Natural killer cell (primary cell): Measurements from ENCODE around the gene NPEPL1. TPM values are rescaled to one million over a fixed set of nuclear protein-coding genes. Genes with fewer than 3 reads are reported as not detected.

Experiments used
- ATAC-seq, 3 donors: fragments of 150-1000 bp in 2 of 3; fragments of 200-7000 bp in 1 of 3; cut with Tn5 transposase; 1 replicate in 1 of 3; 2 replicates in 2 of 3; pipeline ENCODE4 v1.10.0; 2021; ENCODE audit warnings: mild to moderate bottlenecking in 2 of 3, moderate library complexity in 2 of 3
- DNase-seq, 2 donors: peaks; one replicate each; pipeline versions ENCODE4 v3.0.0 to v3.0.0-alpha.2; 2013 to 2021; ENCODE audit warnings: mixed read lengths in 1 of 2
- H3K27ac ChIP-seq: one replicate; pipeline ENCODE4 v1.5.1; 2013; ENCODE audit warnings: mild to moderate bottlenecking, low read length
- H3K27me3 ChIP-seq: one replicate; pipeline ENCODE4 v1.6.1; 2013; ENCODE audit warnings: low read length; ENCODE audit not compliant: control insufficient read depth, insufficient read depth
- H3K36me3 ChIP-seq: one replicate; pipeline ENCODE4 v1.6.1; 2013; ENCODE audit warnings: low read length; ENCODE audit not compliant: control insufficient read depth, insufficient read depth
- H3K4me1 ChIP-seq: one replicate; pipeline ENCODE4 v1.6.1; 2013; ENCODE audit warnings: low read length; ENCODE audit not compliant: control insufficient read depth, insufficient read depth
- H3K4me3 ChIP-seq: one replicate; pipeline ENCODE4 v1.5.1; 2013; ENCODE audit warnings: low read length
- H3K9me3 ChIP-seq: one replicate; pipeline ENCODE4 v1.6.1; 2013; ENCODE audit warnings: low read length; ENCODE audit not compliant: control insufficient read depth, insufficient read depth
- H3K27ac Mint-ChIP-seq, 2 donors: one replicate each; pipeline ENCODE4 v1.8.0; 2022; ENCODE audit warnings: mild to moderate bottlenecking in 2 of 2, mixed read lengths in 2 of 2, moderate library complexity in 1 of 2
- H3K27me3 Mint-ChIP-seq, 2 donors: one replicate each; pipeline ENCODE4 v1.8.0; 2022; ENCODE audit warnings: low read depth in 2 of 2, mixed read lengths in 2 of 2
- H3K36me3 Mint-ChIP-seq: one replicate; pipeline ENCODE4 v1.8.0; 2022; ENCODE audit warnings: mixed read lengths
- H3K4me1 Mint-ChIP-seq, 2 donors: one replicate each; pipeline ENCODE4 v1.8.0; 2022; ENCODE audit warnings: mixed read lengths in 2 of 2
- H3K4me3 Mint-ChIP-seq: one replicate; pipeline ENCODE4 v1.8.0; 2022; ENCODE audit warnings: mild to moderate bottlenecking, moderate library complexity, mixed read lengths
- H3K9me3 Mint-ChIP-seq, 2 donors: one replicate each; pipeline ENCODE4 v1.8.0; 2022; ENCODE audit warnings: mixed read lengths in 2 of 2
- CTCF ChIP-seq: fragments of 200-600 bp; IDR thresholded peaks from one replicate; pipeline ENCODE4 v1.8.0; 2022; ENCODE audit warnings: antibody characterized with exemption
- WGBS: methylation state at CpG from one replicate; pipeline ENCODE4 v1.1.7; 2013; ENCODE audit warnings: missing lambda C conversion rate; ENCODE audit not compliant: insufficient coverage; 5-methylcytosine and 5-hydroxymethylcytosine counted together
- intact Hi-C: fragments of 100-400 bp; cut with micrococcal nuclease; formaldehyde crosslinking; loops from one replicate; pipeline ENCODE4 v1.14.2; 2022
- total RNA-seq, 4 donors: library from RNA; stranded (reverse); fragments of 120-200 nt in 1 of 4; gene quantifications; one replicate each; pipeline versions ENCODE4 v1.2.3 to v1.2.4, GENCODE V29; 2013 to 2022

NPEPL1 gene
- total RNA-seq, 3 donors from 2014 or later (not counting 1 experiment from before 2014, with no cell fraction given) = 66.0 to 83.7 (median 68.4) TPM

DNA sequence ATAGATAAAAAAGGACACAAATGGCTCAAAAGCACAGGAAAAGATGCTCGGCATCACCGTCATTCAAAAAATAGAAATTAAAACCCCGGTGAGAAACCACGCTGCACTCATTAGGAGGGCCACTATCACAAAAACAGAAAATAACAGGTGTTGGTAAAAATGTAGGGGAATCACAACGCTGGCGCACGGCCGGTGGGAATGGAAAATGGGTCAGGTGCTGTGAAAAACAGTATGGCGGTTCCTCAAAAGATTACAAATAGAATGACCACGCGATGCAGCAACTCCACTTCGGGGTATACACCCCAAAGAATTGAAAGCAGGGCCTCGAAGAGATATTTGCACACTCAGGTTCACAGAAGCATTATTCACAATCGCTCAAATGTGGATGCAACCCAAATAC, 28.3 kb downstream of the NPEPL1 start:
- no peaks in the 10 kb centered on the region for H3K9me3 Mint-ChIP-seq
- no peaks in the 10 kb centered on the region for H3K36me3 Mint-ChIP-seq
- DNase-seq (no peak), ATAC-seq (no peak)
- no peak overlapping the region for H3K27ac Mint-ChIP-seq
- H3K36me3 ChIP-seq = no peaks in the 10 kb centered on the region
- WGBS = 92% methylated on average over 14 of the region's 14 CpGs
- H3K9me3 ChIP-seq = no peaks in the 10 kb centered on the region
- H3K4me1 Mint-ChIP-seq = no peaks in the 10 kb centered on the region
- H3K27me3 ChIP-seq = peaks cover 8% of the 10 kb centered on the region
- H3K4me3 Mint-ChIP-seq = no peak overlapping the region
- H3K27ac ChIP-seq = no peak overlapping the region
- peaks cover 33 to 35% of the 10 kb centered on the region in 2 donors for H3K27me3 Mint-ChIP-seq
- no peaks in the 10 kb centered on the region for H3K4me1 ChIP-seq
- H3K4me3 ChIP-seq = no peak overlapping the region
- intact Hi-C loops = no loop called here
- no peak for TF ChIP-seq CTCF

DNA sequence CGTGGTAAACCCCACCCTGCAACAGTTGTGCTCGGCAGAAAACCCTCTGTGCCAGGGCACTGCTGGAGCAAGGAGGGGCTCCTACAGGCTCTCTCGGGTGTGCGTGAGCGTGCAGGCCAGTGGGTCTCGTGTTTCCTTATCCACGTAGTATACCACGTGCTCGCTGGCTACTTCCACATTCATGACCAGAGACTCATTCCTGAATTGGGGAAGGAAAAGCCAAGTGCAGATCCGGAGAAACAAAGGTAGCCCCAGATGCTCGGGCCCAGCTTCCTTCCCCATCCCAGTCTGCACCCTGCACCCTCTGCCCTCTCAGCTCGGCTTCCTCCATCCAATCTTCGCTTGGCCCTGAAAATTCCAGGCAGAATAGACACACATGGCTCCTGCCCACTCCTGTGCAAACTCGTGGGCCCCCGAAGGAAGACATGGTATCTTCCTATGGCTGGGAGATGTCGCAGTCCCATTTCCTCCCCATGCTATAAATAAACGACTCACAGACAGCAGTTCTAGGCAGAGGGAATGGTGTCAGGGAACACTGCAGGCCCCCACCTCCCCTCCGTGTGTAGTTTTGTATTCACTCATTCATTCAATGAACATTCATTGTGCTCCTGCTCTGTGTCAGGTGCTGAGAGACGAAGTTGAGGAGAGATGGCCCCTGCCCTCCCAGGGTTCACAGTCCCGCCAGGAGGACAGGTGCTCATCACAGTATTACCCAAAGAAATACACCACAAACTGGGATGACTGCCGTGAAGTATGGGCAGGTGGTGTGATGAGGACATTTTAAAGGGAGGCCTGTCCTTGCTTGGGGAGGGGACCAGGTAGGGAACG, 29.6 kb downstream of the NPEPL1 start:
- ATAC-seq (no peak), DNase-seq (peak in 1 of 2 donors; percentile 4)
- Histone ChIP-seq H3K4me3 (no peak overlapping the region), H3K27me3 (peaks cover 8% of the 10 kb centered on the region), H3K36me3 (no peaks in the 10 kb centered on the region), H3K9me3 (no peaks in the 10 kb centered on the region), H3K27ac (no peak overlapping the region), H3K4me1 (no peaks in the 10 kb centered on the region)
- Mint-ChIP-seq H3K4me3 (no peak overlapping the region), H3K27ac (no peak overlapping the region), H3K4me1 (no peaks in the 10 kb centered on the region), H3K27me3 (peaks cover 38 to 46% of the 10 kb centered on the region in 2 donors), H3K36me3 (no peaks in the 10 kb centered on the region), H3K9me3 (no peaks in the 10 kb centered on the region)
- no peak for TF ChIP-seq CTCF
- intact Hi-C loops = no loop called here
- WGBS = 47% methylated on average over 20 of the region's 22 CpGs

GRCh38 chr20:58722877-58723627, 30.5 kb downstream of the NPEPL1 start:
- no peak overlapping the region for H3K27ac ChIP-seq
- Mint-ChIP-seq H3K4me3 (no peak overlapping the region), H3K27ac (no peak overlapping the region), H3K36me3 (no peaks in the 10 kb centered on the region), H3K9me3 (no peaks in the 10 kb centered on the region), H3K4me1 (no peaks in the 10 kb centered on the region), H3K27me3 (peaks cover 40 to 53% of the 10 kb centered on the region in 2 donors)
- peak in 1 of 2 donors; percentile 3 for DNase-seq
- no peak overlapping the region for H3K4me3 ChIP-seq
- no peaks in the 10 kb centered on the region for H3K4me1 ChIP-seq
- no peaks in the 10 kb centered on the region for H3K36me3 ChIP-seq
- no peaks in the 10 kb centered on the region for H3K9me3 ChIP-seq
- peaks cover 8% of the 10 kb centered on the region for H3K27me3 ChIP-seq
- 80% methylated on average over 9 of the region's 9 CpGs for WGBS
- intact Hi-C loops = no loop called here
- no peak for ATAC-seq
- TF ChIP-seq CTCF = no peak
